NCI-H2107 (cell line): ENCODE data around the gene AREG.
"Not testable (repeated sequence)": the region's sequence is repeated elsewhere in the genome, so short reads cannot be mapped to it uniquely, and the experiment has no call there.

Experiments used
- DNase-seq: peaks from one replicate; lab custom pipeline; 2025; lab: John Stamatoyannopoulos, UW

AREG gene

DNA sequence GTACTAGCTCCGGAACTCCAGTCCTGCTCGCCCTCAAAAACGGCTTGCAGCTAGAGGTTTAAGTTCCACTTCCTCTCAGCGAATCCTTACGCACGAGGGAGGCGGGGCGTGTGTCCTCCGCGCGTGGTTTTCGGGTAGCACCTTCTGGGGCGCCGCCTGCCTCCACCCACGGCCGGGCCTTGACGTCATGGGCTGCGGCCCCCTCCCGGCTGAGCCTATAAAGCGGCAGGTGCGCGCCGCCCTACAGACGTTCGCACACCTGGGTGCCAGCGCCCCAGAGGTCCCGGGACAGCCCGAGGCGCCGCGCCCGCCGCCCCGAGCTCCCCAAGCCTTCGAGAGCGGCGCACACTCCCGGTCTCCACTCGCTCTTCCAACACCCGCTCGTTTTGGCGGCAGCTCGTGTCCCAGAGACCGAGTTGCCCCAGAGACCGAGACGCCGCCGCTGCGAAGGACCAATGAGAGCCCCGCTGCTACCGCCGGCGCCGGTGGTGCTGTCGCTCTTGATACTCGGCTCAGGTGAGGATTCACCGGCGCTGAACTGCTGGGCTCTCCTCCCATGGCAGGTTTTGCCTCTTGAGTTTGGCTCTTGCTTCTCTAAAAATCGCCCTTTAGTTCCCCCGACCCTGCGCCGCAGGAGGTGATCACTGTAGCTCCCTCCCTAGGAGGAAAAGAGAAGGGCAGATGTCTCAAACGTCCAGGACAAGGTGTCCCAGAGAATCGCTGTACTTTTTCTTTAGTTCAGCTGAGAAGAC, at the start of gene AREG:
AREG (plus strand) TSS at position 246 of the 752 bp plus-strand sequence; CDS start at position 456, 210 bp downstream.
- DNase-seq = no peak

GRCh38 chr4:74395633-74396032, 49.3 kb upstream of the AREG start:
- no peak for DNase-seq

DNA sequence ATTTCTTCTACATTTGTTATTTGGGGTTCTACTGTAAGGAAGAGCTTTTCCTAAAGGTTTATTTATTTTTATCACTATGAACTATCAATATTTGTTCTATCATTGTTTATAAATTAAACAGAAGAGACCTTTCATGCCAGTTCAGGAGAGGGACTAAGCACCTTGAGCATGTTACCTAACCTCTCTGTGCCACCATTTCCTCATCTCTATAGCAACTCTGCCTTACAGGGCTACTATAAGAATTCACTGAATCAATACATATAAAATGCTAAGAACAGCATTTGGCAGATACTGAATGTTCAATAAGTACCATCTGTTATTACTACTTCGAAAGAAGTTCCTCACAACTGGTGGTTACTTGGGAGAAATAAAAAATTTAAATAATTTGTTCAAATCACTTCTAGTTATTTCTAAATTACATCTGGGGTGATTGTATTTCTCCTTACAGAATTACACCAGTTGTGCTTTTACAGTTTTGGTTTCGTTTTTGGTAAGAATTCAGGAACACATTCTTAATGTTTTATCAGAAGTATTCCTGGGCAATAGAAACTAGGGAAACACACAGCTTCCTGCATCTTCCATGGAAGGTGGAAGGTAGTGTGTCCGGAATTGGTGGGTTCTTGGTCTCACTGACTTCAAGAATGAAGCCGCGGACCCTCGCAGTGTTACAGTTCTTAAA, 47.0 kb upstream of the AREG start:
- DNase-seq = no peak

DNA sequence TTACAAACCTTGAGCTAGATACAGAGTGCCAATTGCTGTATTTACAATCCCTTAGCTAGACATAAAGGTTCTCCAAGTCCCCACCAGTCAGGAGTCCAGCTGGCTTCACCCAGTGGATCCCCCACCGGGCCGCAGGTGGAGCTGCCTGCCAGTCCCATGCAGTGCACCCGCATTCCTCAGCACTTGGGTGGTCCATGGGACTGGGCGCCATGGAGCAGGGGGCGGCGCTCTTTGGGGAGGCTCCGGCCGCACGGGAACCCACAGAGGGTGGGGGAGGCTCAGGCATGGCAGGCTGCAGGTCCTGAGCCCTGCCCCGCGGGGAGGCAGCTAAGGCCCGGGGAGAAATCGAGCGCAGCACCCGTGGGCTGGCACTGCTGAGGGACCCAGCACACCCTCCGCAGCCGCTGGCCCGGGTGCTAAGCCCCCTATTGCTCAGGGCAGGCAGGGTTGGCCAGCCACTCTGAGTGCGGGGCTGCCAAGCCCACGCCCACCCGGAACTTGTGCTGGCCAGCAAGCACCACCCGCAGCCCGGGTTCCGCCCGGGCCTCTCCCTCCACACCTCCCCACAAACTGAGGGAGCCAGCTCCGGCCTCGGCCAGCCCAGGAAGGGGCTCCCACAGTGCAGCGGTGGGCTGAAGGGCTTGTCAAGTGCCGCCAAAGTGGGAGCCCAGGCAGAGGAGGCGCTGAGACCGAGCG, 45.9 kb upstream of the AREG start:
- not testable (repeated sequence) for DNase-seq

- no peak for DNase-seq
These were observed 44.5 kb upstream of the AREG start for GRCh38 chr4:74400395-74400794.

- DNase-seq = no peak
These were observed 42.1 kb upstream of the AREG start for GRCh38 chr4:74402692-74403456.

GRCh38 chr4:74407891-74408290, 37.0 kb upstream of the AREG start:
- DNase-seq = no peak

GRCh38 chr4:74408639-74409038, 36.3 kb upstream of the AREG start:
- no peak for DNase-seq

- DNase-seq = no peak
These were observed 34.7 kb upstream of the AREG start for GRCh38 chr4:74410272-74410671.

DNA sequence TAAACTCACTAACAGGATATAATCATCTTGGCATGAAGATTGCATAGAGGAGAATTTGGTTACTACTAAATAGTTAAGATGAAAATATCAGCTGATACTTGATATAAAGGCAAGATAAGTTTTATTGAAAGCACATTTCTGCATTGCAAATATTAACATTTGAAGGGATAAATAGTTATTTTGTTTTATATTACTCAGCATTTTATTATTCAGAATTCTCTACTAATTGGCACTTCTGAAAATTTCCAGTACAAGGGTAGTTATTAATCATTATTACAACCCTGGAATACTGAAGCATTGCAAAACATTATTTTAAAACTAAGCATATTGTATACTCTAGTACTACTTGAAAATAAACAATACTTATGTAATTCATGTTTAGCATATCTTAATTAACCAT, 32.7 kb upstream of the AREG start:
- DNase-seq = no peak

DNA sequence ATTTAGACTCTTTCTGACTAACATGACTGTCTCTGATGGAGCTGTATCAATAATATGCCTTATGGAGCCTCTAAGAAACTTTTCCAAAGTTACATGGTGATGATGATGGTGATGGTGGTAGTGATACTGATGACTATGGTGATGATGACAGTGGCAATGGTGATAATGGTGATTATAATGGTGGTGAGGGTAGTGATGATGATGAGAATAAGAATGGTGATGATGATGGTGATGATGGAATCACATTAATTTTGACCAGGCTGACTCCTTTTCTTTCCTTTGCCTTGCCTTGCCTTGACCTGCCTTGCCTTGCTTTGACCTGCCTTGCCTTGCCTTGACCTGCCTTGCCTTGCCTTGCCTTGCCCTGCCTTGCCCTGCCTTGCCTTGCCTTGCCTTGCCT, 31.7 kb upstream of the AREG start:
- DNase-seq = no peak

GRCh38 chr4:74414149-74414809, 30.7 kb upstream of the AREG start:
- no peak for DNase-seq

GRCh38 chr4:74415602-74416300, 29.2 kb upstream of the AREG start:
- DNase-seq = no peak

DNA sequence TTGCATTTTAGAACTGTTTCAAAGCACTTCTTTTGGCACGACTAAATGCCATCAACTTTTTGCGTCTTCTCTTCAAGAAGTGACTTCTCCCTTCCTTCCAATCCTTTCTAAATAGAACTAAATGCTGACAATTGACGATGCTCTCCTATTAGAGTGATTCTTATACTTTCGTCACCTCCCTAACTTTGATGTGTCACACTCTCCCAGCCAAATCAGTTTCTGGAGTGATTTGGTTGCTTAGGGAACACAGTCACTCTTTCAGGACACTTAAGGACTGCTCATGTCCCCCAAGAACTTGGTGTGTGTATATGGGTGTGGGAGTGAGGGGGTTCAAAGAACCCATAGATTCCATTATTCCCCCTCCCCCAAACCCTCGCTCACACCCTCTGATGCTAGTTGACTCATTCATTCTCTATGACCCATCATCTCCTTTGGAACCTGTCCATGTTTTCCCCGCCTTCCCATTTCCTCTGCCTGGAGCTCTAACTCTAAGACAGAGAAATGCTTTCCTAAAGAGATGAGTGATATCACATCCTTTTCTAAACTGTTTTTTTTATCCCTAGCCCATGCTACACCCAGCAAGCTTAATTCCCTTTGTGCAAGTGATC, 26.8 kb upstream of the AREG start:
- no peak for DNase-seq

GRCh38 chr4:74420863-74421262, 24.1 kb upstream of the AREG start:
- no peak for DNase-seq

- DNase-seq = no peak
These were observed 21.8 kb upstream of the AREG start for GRCh38 chr4:74423104-74423503.

GRCh38 chr4:74424111-74424510, 20.8 kb upstream of the AREG start:
- DNase-seq = no peak

DNA sequence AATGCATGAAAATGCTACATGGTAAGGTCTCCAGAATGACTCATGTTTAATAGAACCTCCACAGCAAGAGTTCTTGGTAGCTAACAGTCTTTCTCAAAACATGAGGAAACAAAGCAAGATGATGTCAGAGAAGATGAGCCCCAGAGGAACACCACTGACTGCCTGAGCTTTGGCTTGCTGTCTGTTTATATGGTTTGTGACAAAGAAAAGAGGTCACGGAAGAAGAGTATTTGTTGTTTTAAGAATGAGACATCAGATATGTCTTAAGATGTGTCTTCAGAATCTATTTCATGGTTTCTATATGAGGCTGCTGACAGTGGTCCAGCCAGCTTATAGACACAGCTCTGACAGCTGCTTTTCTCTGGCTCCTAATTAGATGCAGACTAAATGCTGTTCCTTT, 18.8 kb upstream of the AREG start:
- DNase-seq = no peak

GRCh38 chr4:74428276-74428675, 16.7 kb upstream of the AREG start:
- DNase-seq = no peak

- no peak for DNase-seq
These were observed 13.7 kb upstream of the AREG start for GRCh38 chr4:74431113-74431826.
